Keratinocyte (primary cell): ENCODE measurements around the gene TSPAN11.

Source experiments
- CTCF ChIP-seq, 3 experiments: IDR thresholded peaks in 1 of 3; conservative IDR thresholded peaks in 1 of 3; optimal IDR thresholded peaks in 1 of 3; 2 replicates in 2 of 3; 3 replicates in 1 of 3; pipeline versions ENCODE3 to v1.5.1; 2011; ENCODE audit warnings: low read length in 3 of 3, mild to moderate bottlenecking in 3 of 3, moderate library complexity in 2 of 3, control low read depth in 1 of 3, inconsistent platforms in 1 of 3; ENCODE audit not compliant: insufficient read depth in 2 of 3; ENCODE audit errors: extremely low read depth in 1 of 3
- EZH2 ChIP-seq: IDR thresholded peaks from one replicate; pipeline ENCODE4 v1.6.1; 2012; ENCODE audit warnings: inconsistent platforms, mild to moderate bottlenecking, low read length, moderate library complexity

DNA sequence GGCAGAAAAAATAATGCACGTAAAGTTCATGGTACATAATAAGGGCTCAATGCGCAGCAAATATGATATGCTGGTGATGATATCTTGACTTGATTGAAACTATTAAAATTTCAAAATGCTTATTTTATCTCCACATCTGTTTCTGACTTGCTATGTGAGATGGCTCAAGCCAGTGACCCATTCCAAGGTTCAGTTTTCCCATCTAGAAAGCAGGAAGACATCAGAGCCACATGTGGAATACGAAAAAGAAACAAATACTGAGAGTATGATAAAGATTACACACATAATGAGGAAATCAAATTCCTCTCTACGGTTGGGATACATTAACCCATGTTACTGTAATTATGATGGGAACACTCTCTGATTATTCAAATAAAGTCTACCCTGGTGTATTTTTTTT is 24.0 kb upstream of the TSPAN11 start:
- TF ChIP-seq CTCF (optimal IDR thresholded peaks at IDR 0.05 in 1 of 3, IDR thresholded peaks at IDR 0.05 in 1 of 3, conservative IDR thresholded peaks at IDR 0.05 in 1 of 3; ENCODE audit: extremely low read depth in 1 of 3, insufficient read depth in 2 of 3, low read length in 3 of 3) (no peak), EZH2 (no peak)
